ENCODE results near the gene CBARP.

The CBARP gene

DNA sequence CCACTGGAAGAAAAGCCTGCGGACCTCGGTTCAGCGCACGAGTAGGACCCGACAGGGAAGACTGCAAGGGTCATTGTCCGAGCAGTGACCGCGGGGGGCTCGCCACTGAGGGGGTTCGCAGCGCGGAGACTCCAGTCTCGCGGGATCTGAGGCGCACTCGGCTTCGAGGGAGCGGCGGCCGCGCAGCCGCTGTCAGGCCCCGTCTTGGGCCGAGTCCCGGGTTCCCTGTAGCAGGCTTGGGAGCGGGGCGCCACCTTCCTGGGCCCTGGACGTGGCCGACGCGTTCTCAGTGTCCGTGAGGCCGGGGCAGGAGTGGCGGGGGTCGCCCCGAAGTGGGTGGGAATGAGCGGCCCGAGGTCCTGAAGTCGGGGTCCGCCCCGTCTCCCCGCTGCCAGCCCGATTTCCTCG lies 37.1 kb upstream of the CBARP start:
- DNase-seq, result no peak

DNA sequence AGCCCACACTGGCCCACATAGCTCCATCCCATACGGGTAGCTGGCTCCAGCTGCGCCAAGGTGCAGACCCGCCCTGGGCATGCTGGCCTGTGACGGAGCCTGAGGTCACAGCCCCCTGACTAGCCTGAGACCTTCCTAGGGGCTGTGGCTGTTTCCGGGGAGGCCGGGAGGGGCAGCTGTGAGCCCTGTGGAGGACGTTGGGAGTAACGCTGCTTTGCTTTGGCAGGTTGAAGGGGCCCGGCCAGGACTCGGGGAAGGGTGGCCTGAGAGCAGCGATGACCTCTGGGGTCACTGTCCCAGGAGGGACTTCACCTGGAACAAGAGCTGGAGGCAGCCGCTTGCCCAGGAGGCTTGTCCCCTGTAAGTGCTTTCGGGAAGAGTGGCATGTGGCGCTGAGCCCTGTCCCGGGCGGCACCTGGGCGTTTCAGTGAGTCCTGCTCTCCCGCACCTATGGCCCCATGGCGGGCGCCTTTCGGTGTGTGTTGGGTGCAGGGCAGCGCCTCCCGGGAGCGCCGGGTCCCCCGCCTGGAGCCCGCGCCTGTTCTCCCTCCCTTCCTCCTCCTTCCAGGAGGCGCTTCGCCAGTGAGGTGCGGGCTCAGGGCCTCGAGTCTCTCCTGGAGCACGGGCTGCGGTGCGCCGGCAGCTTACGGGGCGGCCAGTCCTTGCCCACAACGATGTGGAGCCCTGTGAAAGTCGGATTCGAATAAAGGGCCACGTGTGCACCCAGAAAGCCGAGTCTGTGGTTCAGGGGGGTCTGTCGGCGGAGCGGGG lies 36.5 kb upstream of the CBARP start:
- DNase-seq, result no peak

- no peak for DNase-seq
Measured at GRCh38 chr19:1273263-1274041, 35.6 kb upstream of the CBARP start.

DNA sequence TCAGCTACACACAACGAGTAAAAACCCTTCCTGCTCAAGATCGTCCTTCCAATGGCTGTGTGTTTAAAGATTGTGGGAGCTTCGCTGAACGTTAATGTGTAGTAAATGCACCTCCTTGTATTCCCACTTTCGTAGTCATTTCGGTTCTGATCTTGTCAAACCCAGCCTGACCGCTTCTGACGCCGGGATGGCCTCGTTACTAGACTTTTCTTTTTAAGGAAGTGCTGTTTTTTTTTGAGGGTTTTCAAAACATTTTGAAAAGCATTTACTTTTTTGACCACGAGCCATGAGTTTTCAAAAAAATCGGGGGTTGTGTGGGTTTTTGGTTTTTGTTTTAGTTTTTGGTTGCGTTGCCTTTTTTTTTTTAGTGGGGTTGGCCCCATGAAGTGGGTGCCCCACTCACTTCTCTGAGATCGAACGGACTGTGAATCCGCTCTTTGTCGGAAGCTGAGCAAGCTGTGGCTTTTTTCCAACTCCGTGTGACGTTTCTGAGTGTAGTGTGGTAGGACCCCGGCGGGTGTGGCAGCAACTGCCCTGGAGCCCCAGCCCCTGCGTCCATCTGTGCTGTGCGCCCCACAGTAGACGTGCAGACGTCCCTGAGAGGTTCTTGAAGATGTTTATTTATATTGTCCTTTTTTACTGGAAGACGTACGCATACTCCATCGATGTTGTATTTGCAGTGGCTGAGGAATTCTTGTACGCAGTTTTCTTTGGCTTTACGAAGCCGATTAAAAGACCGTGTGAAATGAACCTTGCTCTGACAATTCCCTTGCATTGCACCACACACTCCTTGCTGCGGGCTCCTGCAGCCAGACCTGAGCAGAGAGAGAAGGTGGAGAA lies 34.8 kb upstream of the CBARP start:
- DNase-seq, result no peak

- DNase-seq, result no peak
Measured at GRCh38 chr19:1271528-1272422, 34.0 kb upstream of the CBARP start.

GRCh38 chr19:1270854-1271527 lies 33.2 kb upstream of the CBARP start:
- no peak for DNase-seq

DNA sequence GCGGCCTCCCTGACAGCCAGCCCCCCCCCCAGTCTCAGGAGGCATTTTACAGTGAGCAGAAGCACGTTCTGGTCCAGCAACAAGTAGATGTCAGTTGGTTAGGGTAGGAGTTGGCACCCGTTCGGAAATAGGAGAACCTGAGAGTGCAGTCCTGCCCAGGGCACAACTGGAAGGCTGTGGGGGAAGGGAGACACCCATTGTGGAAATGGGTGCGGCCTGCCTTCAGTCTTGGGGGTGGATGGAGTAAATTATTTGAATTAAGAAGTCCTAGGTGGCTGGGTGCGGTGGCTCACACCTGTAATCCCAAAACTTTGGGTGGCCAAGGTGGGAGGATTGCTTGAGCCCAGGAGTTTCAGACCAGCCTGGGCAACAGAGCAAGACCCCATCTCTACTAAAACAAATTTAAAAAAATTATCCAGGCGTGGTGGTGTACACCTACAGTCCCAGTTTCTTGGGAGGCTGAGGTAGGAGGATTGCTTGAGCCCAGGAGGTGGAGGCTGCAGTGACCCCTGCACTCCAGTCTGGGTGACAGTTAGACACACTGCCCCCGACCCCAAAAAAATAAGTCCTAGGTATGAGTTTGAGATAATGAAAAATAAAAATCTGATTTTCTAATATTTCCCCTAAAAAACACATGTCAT lies 32.5 kb upstream of the CBARP start:
- no peak for DNase-seq

DNA sequence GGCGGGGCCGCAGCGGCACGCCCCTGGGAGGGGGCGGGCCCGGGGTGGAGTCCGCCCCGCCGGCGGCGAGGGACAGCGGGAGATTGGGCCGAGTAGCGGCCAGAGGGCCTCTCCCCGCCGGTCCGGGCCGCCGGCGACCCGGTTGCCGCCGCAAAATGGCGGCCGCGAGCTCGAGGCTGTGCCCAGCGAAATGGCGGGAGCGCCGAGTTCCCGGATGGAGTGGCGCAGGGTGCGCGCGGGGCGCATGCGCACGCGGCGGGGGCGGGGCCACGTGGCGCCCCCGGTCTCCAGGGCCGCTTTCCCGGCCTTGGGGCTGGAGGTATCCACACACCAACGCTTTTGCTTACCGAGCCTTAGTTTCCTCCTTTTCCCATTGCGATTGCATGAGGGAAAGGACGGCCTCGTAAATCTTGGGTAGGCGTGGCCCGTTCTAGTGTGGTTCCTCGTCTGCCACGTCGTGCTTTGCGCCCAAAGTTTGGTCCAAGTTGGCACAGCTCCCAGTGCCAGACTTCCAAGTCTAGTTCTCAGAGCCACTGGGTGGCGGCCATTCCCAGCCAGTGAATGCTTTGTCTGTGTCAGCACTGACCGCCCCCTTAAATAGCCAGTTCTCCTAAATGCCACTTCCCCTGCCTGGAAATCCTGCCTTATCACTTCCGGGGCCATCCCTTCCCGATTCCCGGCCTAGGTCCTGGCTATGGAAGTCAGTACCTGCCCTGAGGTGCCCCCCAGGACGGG lies 31.8 kb upstream of the CBARP start:
- DNase-seq, result peak; percentile 65

DNA sequence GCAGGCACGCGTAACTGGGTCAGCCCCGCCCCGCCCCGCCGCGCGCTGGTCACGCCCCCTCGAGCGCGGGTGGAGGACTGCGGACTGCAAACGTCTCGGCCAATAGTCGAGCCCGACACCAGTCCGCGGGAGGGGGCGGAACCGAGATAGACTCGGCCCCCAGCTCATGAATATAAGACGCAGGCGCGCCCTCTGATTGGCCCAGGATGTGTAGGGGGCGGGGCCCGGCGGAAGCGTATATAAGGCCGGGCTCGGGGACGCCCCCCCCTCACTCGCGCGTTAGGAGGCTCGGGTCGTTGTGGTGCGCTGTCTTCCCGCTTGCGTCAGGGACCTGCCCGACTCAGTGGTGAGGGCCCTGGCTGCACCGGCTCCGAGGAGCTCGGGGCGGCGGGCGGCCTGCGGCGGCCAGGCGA lies 31.3 kb upstream of the CBARP start, which contains the start of gene CIRBP:
TSS of gene CIRBP (plus strand) at position 268 of the 413 bp plus-strand sequence. CDS start 1,602 bp downstream, outside the sequence.
- peak; percentile 91 for DNase-seq

- no peak for DNase-seq
Measured at GRCh38 chr19:1268226-1269064, 30.6 kb upstream of the CBARP start.

DNA sequence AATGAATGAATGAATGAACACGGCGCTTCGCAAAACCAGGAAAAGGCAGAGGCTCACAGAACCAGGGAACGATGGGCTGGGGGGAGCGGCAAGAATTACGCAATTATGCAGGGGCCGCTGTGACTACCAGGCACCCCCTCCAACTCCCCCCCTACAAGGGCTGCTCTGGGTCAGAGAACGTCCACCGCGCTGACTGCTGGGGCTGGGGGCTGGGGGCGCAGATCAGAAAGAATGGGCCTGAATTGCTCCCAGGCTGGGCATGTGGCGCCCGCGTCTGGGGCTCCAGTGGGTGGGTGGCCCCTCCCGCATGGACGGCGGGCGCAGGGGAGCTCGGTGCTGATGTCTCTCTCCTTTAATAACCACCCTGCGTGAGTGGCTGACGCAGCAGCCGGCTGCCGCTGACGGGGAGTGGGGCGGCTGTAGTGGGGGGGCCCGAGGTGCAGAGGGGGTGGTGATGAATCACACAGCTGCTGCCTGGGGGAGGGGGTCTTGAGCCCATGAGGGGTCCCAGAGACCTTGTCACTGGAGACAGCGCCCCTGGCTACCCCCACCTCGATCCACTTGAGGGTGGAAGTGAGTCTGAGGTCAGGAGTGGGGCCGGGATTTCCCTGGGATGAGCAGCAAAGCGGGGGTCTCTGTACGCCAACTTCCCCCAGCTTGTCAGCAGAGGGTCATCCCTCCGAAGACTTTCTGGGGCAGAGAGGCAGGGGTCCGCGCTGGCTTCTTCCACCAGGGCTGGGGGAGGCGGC lies 29.8 kb upstream of the CBARP start:
- DNase-seq, result no peak

- no peak for DNase-seq
Measured at GRCh38 chr19:1266916-1267476, 29.2 kb upstream of the CBARP start.

DNA sequence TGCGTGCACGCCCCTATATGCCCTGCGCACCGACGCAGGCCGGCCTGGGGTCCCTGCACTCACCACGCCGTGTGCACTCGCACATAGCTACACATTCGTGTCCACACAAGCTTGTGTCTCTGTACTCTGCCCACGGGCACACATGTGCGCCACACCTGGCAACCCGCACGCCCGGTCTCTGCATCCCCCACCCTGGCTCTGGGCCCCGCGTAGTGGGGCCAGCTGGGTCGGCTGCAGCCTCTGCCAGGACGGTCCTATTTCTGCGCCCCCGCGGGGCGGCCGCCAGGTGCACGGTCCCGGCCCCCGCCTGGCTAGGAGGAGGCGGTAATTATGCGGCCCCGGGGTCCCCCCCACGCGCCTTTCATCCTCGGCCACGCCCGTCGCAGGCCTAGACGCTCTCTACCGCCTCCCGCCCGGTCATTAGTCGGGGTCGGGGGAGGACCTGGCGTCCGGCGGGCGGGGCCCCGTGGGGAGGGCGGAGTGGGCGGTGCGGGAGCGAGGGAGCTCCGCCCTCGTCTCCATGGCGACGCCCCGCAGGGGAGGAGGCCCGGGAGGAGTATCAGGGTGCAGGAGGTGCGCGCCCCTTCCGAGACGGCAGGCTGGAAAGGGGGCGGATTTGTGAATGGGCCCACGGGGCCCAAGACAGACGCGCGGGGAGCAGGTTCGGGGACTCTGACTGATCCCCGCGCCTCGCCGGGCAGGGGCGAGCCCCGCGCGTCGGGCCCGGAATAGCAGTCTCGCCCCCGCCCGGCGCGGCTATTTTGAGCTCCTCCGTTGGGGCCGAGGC lies 28.5 kb upstream of the CBARP start:
- DNase-seq, result peak; percentile 43

GRCh38 chr19:1265615-1266128 lies 27.9 kb upstream of the CBARP start:
- no peak for DNase-seq

- DNase-seq, result no peak
Measured at GRCh38 chr19:1264801-1265614, 27.2 kb upstream of the CBARP start.

DNA sequence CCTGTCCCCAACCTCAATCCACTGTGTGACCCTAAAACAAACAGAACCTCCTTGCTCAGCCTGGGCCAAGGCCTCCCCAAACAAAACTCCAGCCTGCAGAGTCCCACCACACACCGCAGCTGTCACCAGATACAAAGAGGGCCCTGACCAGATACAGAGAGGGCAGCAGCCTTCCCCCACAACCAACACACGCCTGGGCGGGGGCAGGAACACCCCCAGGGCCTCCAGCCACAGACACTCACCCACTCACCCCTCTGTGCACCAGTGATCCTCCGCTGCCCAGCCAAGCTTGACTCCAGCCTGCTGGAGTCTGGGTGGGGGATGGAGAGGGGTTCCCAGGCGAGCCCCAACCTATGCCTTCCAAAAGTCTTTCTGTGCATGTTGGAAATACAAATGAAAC lies 25.4 kb upstream of the CBARP start:
- no peak for DNase-seq
